K562 (cell line): Measurements from ENCODE around the gene SRSF1. TPM values are rescaled to one million over a fixed set of nuclear protein-coding genes. Genes with fewer than 3 reads are reported as not detected.

Experiments used
- ATF2 ChIP-seq: sonication (generic); formaldehyde crosslinking; IDR thresholded peaks from 2 replicates; pipeline ENCODE4 v1.8.1; 2022; ENCODE audit warnings: missing genetic modification reagents
- CBFB ChIP-seq: sonication (generic); formaldehyde crosslinking; IDR thresholded peaks from 2 replicates; pipeline ENCODE4 v1.4.0; 2020; ENCODE audit warnings: mild to moderate bottlenecking, missing genetic modification reagents
- FOXK2 ChIP-seq, 2 experiments: fragments of 450-650 bp; IDR thresholded peaks in 1 of 2; conservative IDR thresholded peaks in 1 of 2; 2 replicates each; pipeline ENCODE4 v1.6.1; 2016; ENCODE audit warnings: low read depth in 2 of 2, mild to moderate bottlenecking in 1 of 2
- GTF3C2 ChIP-seq: IDR thresholded peaks from 3 replicates; pipeline ENCODE4 v1.6.1; 2011; ENCODE audit warnings: borderline replicate concordance, mild to moderate bottlenecking, moderate library complexity; ENCODE audit not compliant: insufficient read length; ENCODE audit errors: extremely low read depth
- HDAC6 ChIP-seq: IDR thresholded peaks from 2 replicates; pipeline ENCODE4 v1.6.1; 2012; ENCODE audit warnings: low read depth, mild to moderate bottlenecking, control low read depth, inconsistent platforms, low read length, moderate library complexity
- HDAC8 ChIP-seq: fragments of 450-650 bp; IDR thresholded peaks from 2 replicates; pipeline ENCODE4 v1.6.1; 2016; ENCODE audit warnings: mild to moderate bottlenecking, missing genetic modification characterization, moderate library complexity, missing compliant biosample characterization
- HDGF ChIP-seq: fragments of 450-650 bp; IDR thresholded peaks from 2 replicates; pipeline ENCODE4 v1.6.1; 2016
- HINFP ChIP-seq: fragments of 450-650 bp; conservative IDR thresholded peaks from 2 replicates; pipeline ENCODE4 v1.6.1; 2016; ENCODE audit warnings: missing genetic modification characterization, low read depth, mild to moderate bottlenecking, control low read depth, missing compliant biosample characterization
- KLF16 ChIP-seq: IDR thresholded peaks from 2 replicates; pipeline ENCODE4 v1.6.1; 2016; ENCODE audit warnings: antibody characterized with exemption
- PKNOX1 ChIP-seq: fragments of 450-650 bp; IDR thresholded peaks from 2 replicates; pipeline ENCODE4 v1.6.1; 2016
- RBM14 ChIP-seq: fragments of 200-400 bp; formaldehyde crosslinking; IDR thresholded peaks from 2 replicates; pipeline ENCODE4 v1.6.1; 2018; ENCODE audit warnings: low read depth, mild to moderate bottlenecking, low read length, moderate library complexity, borderline replicate concordance; ENCODE audit not compliant: insufficient read depth
- SMARCA4 ChIP-seq: fragments of 450-650 bp; IDR thresholded peaks from 2 replicates; pipeline ENCODE4 v1.6.1; 2016
- SOX6 ChIP-seq: fragments of 450-650 bp; IDR thresholded peaks from 2 replicates; pipeline ENCODE4 v1.6.1; 2014; ENCODE audit warnings: mild to moderate bottlenecking
- STAT5A ChIP-seq: IDR thresholded peaks from 2 replicates; pipeline ENCODE4 v1.6.1; 2012; ENCODE audit warnings: low read length, inconsistent platforms, borderline replicate concordance
- TAF1 ChIP-seq: IDR thresholded peaks from 2 replicates; pipeline ENCODE4 v1.6.1; 2011; ENCODE audit warnings: mild to moderate bottlenecking, low read length, moderate library complexity; ENCODE audit not compliant: insufficient read depth, control insufficient read depth, severe bottlenecking; ENCODE audit errors: extremely low read depth
- TSC22D4 ChIP-seq: fragments of 450-650 bp; IDR thresholded peaks from 2 replicates; pipeline ENCODE4 v1.6.1; 2016; ENCODE audit warnings: missing genetic modification characterization, missing biosample characterization, control low read depth
- XRCC3 ChIP-seq: fragments of 450-650 bp; IDR thresholded peaks from 2 replicates; pipeline ENCODE4 v1.6.1; 2017; ENCODE audit warnings: mild to moderate bottlenecking, moderate library complexity
- ZC3H11A ChIP-seq: IDR thresholded peaks from 2 replicates; pipeline ENCODE4 v1.6.1; 2012; ENCODE audit warnings: low read depth, low read length, improper control_type of control experiment
- ZNF121 ChIP-seq: sonication (generic); formaldehyde crosslinking; conservative IDR thresholded peaks from 2 replicates; pipeline ENCODE4 v1.8.0; 2022; ENCODE audit warnings: missing genetic modification reagents
- ZNF217 ChIP-seq: sonication (generic); formaldehyde crosslinking; IDR thresholded peaks from 2 replicates; pipeline ENCODE4 v1.8.0; 2022; ENCODE audit warnings: mild to moderate bottlenecking, missing genetic modification reagents
- ZNF253 ChIP-seq: fragments of 250-450 bp; sonication (Bioruptor Pico); conservative IDR thresholded peaks from 2 replicates; pipeline ENCODE4 v1.6.1; 2021; ENCODE audit warnings: mild to moderate bottlenecking
- ZNF507 ChIP-seq: conservative IDR thresholded peaks from 2 replicates; pipeline ENCODE4 v1.6.1; 2017; ENCODE audit warnings: missing genetic modification characterization, missing compliant biosample characterization
- polyA plus RNA-seq, 8 experiments: library from polyadenylated mRNA; depleted of rRNA in 4 of 8; stranded (reverse) in 5 of 8; unstranded in 3 of 8; fragments of >200 nt; fragmentation: Nextera tagmentation in 2 of 8; fragmentation: Illumina TruSeq in 1 of 8; extraction: Ambion mirVana in 2 of 8; extraction: Trizol in 1 of 8; gene quantifications; 2 replicates each; pipeline versions ENCODE4 v1.2.1 to v1.2.3, GENCODE V29; 2011 to 2014; ENCODE audit warnings: inconsistent platforms in 1 of 8, missing spikeins in 1 of 8
- total RNA-seq, 7 experiments: library from RNA; depleted of rRNA in 6 of 7; stranded (reverse); fragments of >200 nt in 6 of 7; fragmentation: Illumina TruSeq in 2 of 7; extraction: Trizol in 2 of 7; gene quantifications; 2 replicates each; pipeline versions ENCODE4 v1.2.1 to v1.2.3, GENCODE V29; 2011 to 2021; ENCODE audit warnings: low replicate concordance in 1 of 7

The SRSF1 gene
- total and polyA plus RNA-seq, 9 of the 15 experiments (the other 6 are each of a cell fraction or from before 2014, with no cell fraction given), result 77.8 to 559 (median 442) TPM

GRCh38 chr17:58006924-58007780 lies at the start of gene SRSF1 (continued):
- TF ChIP-seq RBM14 (0 out of 2 replicates have a peak, but pooled peaks have one; percentile 14), ATF2 (CRISPR knock-in tag) (no peak), GTF3C2 (no peak), HDAC8 (tag) (no peak), XRCC3 (no peak), HDAC6 (no peak), ZC3H11A (no peak), TSC22D4 (tag) (no peak), SMARCA4 (no peak), FOXK2 (conservative IDR thresholded peaks at IDR 0.05 in 1 of 2, IDR thresholded peaks at IDR 0.05 in 1 of 2; ENCODE audit: low read depth in 2 of 2) (peak; percentile 82), STAT5A (no peak), HDGF (0 out of 2 replicates have a peak, but pooled peaks have one; percentile 87), HINFP (no peak), ZNF507 (tag) (no peak), PKNOX1 (peak; percentile 92), ZNF253 (CRISPR knock-in tag) (no peak), TAF1 (peak; percentile 96), SOX6 (peak; percentile 48; the same call in 1 of the 2 replicates), ZNF217 (CRISPR knock-in tag) (no peak), CBFB (CRISPR knock-in tag) (no peak), KLF16 (0 out of 2 replicates have a peak, but pooled peaks have one; percentile 51), ZNF121 (no peak)
